ENCODE results near the gene RRP12.
A peak's percentile ranks its signal among the peaks of the same experiment; 100 is the strongest.
"Not testable (repeated sequence)": the region's sequence is repeated elsewhere in the genome, so short reads cannot be mapped to it uniquely, and the experiment has no call there.

Gene RRP12

DNA sequence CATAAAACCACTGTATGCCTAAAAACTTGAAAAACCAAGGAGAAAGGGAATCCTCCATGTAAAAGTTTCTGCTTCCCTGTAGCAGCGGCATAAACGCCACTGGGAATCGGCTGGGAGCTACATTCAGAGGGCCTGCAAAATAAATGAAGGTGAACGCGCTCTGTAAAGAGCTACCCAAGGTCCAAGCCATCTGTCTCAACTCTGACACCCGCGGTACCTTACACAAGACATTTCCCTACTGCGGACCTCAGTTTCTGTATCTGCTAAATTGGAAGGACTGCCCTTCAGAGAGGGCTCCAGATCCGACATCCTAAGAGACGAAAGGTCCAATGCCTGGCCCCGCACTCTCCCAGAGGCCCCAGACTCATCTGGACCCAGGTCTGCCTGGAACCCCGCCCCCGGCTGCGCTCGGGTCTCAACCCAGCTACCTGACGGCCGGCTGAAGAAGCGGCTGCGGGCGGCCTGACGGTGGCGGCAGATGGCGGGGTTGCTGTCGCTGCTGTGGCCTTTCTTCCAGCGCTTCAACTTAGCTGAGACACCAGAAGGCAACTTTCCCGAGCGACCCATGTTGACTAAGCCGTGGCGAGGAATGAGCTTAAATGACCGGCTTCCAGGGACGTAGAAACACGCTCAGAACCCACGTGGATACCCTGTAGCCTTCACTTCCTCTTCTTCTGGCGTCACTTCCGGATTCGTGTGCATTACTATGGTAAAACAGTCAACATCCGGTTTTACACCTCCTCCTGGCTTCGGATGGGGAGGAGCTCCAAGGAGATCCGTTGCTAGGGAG, at the start of gene RRP12:
Gene RRP12 (minus strand): TSS at position 676 of the 790 bp plus-strand sequence. CDS start 109 bp downstream, at position 567.
- DNase-seq, result peak; percentile 100

GRCh38 chr10:97450828-97451227, 49.7 kb upstream of the RRP12 start:
- no peak for DNase-seq

DNA sequence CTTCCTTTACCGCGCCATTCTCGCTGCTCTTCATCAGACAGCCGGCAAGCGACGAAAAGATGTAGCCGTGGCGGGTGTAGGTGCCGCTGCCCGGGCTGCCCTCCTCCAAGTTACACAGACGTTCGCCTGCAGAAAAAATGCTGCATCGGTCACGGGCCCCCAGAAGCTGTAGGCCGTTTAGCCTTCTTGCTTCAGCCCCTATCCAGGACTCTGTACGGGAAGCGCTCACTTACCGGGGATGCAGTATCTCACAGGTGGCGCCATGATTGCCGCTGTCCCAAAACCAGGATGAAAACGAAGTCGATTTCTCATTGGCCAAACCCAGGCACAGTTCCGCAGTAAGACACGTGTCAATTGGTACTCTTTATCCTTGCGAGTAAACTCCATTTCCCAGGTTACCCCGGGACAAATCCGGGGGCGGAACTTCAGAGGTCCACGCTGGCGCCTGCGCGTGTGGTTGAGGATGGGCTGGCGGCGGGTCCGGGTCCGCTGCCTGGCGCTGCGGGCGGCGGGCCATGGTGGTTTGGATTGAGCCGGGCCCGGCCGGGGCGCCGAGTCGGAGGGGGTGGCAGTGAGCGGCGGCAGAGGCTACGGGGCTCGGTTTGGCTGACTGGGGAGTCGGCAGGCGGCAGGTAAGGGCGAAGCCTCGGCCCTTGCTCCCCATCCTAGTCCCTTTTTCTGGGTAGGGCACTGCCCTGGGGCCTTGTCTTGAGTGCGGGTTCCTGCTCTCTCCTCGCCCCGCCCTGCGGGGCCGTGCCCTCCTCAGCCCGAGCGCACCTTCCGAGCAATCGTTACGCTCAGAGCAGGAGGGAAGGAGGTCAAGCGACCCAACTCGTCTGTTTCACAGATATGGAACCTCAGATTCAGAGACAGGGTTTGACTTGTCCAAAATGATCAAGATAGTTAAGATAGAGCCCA, 44.8 kb upstream of the RRP12 start, which contains the start of the genes EXOSC1 and ZDHHC16:
Gene EXOSC1 (minus strand): TSS at position 285 of the 918 bp plus-strand sequence. CDS start 21 bp downstream, at position 264.
Gene ZDHHC16 (plus strand): TSS at position 454 of the 918 bp plus-strand sequence. CDS start 5,501 bp downstream, outside the sequence.
- peak; percentile 96 for DNase-seq

DNA sequence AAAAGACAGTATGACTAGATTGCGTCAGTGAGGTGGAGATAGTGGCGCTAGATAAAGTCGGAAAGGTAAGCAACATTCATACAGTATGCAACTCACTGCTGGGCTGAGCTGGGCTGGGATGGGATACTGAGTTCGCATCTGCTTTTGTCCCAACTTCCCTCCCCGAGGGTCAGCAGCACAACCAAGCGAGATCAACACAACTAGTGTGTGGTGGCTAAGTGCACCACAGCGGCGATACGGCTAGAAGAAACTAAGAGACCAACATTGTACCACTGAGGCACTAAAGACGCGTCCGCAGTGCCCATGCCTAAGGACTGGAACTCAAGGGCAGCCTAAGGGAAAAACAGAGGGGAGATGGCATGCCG, 44.2 kb upstream of the RRP12 start:
- DNase-seq, result no peak

GRCh38 chr10:97444212-97444611, 43.1 kb upstream of the RRP12 start:
- DNase-seq, result no peak

DNA sequence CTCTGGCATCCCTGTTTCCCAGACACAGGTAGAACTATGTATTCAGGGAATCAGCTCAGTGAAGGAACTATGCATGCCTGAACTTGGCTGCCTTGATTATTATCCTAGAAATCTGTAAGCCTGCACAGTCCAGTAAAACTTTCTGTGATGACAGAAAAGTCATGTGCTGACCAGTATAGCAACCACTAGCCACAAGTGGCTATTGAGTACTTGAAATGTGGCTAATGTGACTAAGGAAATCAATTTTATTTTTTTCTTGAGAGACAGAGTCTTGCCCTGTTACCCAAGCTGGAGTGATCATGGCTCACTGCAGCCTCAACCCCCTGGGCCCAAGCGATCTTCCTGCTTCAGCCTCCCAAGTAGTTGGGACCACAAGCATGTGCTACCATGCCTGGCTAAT, 41.1 kb upstream of the RRP12 start:
- DNase-seq, result no peak

- no peak for DNase-seq
Measured at GRCh38 chr10:97435211-97435610, 34.1 kb upstream of the RRP12 start.

GRCh38 chr10:97434557-97434956, 33.4 kb upstream of the RRP12 start:
- DNase-seq, result no peak

DNA sequence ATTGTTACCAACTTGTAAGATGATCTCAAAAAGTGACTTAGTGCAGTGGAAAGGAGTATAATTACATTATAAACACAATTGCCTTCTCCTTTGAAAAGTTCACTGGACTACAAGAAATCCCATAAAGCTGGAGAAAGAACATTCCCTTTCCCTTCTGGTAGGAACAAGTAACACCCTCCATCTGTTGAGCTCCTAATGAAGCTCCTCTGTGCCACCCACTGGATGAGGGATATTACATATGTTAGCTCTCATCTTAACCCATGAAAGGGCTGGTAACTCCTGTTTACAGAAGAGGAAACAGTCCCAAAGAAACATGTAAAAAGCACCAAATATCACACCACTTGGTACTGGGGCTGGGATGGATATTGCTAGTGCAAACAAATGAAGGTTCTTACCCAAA, 32.9 kb upstream of the RRP12 start:
- DNase-seq, result no peak

- no peak for DNase-seq
Measured at GRCh38 chr10:97428572-97428981, 27.4 kb upstream of the RRP12 start.

DNA sequence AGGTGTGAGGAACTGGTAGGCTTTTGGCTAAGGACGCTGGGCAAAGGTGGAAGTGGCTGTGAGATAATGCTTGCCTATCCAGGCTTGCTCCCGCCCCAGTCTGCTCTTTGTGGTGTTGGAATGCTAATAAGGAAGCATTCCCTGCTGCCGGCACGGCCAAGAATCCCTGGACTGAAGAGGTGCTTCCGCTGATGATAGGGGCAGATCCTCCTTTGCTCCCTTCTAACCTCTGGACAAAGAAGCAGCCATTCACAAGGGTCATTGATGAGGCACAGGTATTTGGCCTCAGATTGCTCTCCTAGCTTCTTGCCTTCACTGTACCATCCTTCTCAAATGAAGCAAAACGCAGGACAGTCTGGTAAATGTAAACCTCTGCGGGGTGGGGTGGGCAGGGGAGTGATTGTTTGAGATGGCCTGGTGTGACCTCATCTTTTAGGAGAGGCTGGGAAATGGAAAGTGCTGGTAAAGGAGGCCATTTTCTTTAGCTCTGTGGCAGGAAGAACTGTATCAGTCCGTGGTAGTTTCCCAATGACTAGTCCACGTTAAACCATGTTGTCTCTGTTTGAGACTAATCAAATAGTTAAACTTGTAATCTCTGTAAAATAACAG, 26.5 kb upstream of the RRP12 start:
- DNase-seq, result peak; percentile 33

DNA sequence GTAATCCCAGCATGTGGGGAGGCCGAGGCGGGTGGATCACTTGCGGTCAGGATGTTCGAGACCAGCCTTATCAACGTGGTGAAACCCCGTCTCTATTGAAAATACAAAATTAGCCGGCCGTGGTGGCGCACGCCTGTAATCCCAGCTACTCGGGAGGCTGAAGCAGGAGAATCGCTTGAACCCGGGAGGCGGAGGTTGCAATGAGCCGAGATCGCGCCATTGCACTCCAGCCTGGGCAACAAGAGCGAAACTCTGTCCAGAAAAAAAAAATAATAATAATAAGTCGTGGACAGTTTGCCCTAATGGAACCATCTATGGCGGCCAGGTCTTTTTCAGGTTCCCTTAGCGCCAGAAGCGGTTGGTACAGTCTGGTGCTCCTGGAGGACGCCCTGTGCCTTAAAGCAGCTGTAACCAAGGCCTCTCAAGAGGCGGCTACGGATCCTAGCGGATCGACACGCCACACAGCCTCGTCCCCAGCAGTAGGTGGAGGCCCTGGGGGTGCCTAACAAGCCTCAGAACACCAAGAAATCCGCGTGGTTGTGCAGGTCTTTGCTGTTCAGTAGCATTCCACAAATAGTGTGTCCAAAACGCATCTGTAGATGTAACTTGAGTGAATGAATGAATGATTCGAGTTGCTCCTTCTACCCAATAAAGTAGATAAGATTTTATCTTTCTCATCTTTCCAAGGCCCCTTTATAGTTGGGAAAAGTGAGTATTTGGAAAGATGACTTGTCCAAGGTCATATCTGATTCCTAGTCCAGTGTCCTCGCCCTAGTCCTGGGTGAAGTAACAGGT, 25.8 kb upstream of the RRP12 start:
- no peak for DNase-seq

DNA sequence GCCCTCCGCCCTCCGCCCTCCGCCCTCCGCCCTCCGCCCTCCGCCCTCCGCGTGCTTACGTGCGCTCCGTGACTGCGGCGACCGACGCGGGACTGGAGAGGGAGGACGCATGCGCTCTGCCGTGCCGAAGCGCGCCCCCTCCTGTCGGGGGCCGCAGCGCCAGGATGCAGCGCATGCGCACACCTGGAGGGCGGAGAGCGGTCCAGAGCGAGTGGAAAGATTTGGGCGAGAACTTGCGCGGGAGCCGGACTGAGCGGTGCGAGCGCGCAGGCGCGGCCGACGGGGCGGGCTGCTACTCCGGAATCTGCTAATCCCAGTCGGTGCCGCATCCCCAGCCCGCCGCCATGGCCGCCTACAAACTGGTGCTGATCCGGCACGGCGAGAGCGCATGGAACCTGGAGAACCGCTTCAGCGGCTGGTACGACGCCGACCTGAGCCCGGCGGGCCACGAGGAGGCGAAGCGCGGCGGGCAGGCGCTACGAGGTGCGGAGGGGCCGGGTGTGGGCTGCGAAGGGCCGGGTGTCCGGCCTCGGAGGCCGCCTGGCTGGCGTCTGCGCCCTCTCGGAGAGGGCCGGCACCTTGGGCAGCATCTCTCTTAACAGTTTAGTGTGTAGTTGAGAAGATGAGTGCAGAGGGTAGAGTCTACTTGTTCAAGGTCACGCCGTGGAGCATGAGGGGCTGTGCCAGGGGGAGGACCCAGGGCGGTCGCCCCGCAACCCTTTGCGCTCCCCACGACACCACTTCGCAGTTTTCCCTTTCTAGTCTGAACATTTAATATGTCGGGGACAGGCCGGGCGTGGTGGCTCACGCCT, 25.0 kb upstream of the RRP12 start, which contains the start of gene PGAM1:
Gene PGAM1 (plus strand): TSS at position 228 of the 812 bp plus-strand sequence. CDS start 117 bp downstream, at position 345.
- DNase-seq, result peak; percentile 95

DNA sequence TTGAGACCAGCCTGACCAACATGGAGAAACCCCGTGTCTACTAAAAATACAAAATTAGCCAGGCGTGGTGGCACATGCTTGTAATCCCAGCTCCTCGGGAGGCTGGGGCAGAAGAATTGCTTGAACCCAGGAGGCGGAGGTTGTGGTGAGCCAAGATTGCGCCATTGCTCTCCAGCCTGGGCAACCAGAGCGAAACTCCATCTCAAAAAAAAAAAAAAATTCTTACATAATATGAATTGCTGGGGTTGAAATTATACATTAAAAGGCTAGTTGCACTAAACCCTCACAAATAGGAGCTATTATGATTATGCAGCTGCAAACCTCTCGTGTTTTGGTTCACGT, 22.6 kb upstream of the RRP12 start:
- not testable (repeated sequence) for DNase-seq

GRCh38 chr10:97416565-97416964, 15.4 kb upstream of the RRP12 start:
- DNase-seq, result no peak

DNA sequence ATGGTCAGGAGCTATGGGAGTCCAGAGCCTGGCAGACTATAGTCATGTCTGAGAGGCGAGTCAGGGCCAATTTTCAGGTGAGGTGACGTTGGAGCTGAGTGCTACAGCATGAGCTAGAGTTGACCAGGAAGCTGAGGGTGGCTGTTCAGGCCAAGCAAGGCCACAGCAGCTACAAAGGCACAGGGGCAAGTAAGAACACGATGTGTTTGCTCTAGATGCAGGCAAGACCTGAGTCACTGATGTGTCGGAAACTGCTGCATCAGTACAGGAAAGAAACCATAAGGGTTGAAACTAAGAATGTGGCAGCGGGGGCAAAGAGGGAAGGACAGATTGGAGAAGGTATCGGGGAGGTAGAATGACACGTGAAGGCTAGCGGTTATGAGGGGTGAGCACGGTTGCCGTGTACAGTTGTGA, 11.8 kb upstream of the RRP12 start:
- DNase-seq, result no peak

DNA sequence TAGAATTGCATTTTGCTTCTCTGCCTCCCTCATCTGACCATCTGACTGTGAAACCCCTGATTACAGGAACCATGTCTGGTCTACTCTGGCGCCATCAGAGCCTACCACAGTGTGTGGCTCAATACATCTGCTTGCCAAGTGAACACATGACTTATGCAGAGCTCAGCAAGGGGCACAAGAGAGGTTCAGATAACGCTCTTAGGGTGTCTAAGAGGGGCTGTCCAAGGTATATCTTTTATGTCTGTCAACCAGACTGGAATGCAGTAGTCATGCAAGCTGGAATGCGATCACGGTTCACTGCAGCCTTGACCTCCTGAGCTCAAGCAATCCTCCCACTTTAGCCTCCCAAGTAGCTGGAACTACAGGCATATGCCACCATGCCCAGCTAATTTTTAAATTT, 10.3 kb upstream of the RRP12 start:
- no peak for DNase-seq

DNA sequence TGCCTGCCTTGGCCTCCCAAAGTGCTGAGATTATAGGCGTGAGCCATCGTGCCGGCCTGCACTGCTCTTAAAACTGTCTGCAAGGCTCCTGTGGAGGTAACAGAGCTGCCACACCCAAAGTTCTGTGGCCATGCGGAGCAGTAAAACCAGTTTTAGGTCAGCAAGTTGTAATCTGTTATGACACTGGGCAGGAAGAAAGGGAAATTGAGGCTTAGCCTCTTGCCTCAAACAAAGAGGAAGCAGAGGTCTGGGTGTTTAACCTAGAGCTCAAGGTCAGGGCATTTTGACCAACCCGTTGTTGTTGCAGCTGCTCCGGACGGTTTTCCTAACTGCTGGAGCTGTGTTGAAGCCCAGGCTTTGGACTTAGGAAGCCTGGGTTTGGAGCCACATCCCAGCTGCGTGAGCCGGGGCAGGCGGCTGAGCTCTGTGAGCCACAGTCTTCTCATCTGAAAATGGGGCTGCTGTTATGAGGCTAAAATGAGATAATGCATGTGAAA, 7.4 kb upstream of the RRP12 start:
- no peak for DNase-seq

- no peak for DNase-seq
Measured at GRCh38 chr10:97407952-97408248, 6.8 kb upstream of the RRP12 start.

GRCh38 chr10:97407211-97407951, 6.2 kb upstream of the RRP12 start:
- DNase-seq, result peak; percentile 86

GRCh38 chr10:97406483-97406882, 5.3 kb upstream of the RRP12 start:
- not testable (repeated sequence) for DNase-seq

Data from hematopoietic multipotent progenitor cell treated with erythropoietin and hydrocortisone succinate and interleukin-3 and kit ligand, for 8 days (in vitro differentiated cells).